Measurements from ENCODE around the gene PML. TPM values are rescaled to one million over a fixed set of nuclear protein-coding genes. Genes with fewer than 3 reads are reported as not detected.

Gene PML
- total and polyA plus RNA-seq, 12 donors: 17.9 to 50.1 (median 22.5) TPM

DNA sequence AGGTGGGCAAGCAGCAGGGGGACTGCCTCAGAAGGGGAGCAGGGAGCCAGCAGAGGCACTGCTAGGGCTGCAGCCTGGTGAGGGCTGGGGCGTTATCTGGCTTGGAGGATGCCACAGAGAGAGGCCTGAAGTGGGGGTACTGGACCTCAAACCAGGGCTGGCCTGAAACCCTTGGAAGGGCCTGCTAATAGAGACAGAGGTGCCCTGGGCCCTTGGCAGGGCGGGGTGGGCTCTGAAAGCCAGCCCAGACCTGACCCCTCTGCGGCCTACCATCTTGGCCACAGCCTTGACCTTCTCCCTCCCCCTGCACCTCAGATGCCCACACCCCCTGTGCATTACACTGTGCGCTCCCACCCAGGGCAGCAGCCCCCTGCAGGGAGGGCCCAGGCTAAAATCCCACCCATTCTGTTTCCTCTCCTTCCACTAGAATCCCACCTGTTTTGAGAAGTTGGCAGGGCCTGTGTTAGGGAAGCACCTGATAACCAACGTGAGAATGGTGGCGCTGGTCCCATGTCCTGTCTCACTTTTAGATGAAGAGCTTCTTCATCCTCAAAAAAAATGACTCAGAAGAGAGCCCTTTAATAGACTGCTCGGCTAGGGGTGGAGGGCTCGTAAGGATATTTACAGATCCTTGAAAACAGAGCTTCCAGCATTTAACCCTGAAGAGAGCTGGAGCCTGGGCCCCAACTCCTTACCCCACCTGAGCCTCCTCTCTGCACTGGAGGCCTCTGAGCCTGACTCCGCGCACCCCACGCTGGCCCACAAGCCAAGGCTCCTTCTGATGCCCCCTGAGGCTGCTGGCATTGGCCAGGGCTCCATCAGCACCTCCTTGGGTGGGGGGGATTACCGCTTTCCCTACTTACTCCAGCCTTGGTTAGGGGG lies 38.4 kb upstream of the PML start:
- H3K9me3 ChIP-seq: no peaks in the 10 kb centered on the region
- ATAC-seq (no peak), DNase-seq (no peak)
- intact Hi-C loops (cut with DNase I): no loop called here
- H3K4me3 ChIP-seq: no peak overlapping the region
- H3K27me3 ChIP-seq: no peaks in the 10 kb centered on the region
- H3K4me1 ChIP-seq: peaks cover 15 to 62% (median 41%) of the 10 kb centered on the region in 9 donors
- H3K27ac ChIP-seq: peak overlapping the region in 4 of 10 donors; percentile 17 to 31 (median 23)
- 87 to 90% methylated on average over 12 of the region's 12 CpGs for WGBS, 2 donors
- peaks cover 0 to 5% (median 0%) of the 10 kb centered on the region in 9 donors for H3K36me3 ChIP-seq
- TF ChIP-seq, protein P1, sequence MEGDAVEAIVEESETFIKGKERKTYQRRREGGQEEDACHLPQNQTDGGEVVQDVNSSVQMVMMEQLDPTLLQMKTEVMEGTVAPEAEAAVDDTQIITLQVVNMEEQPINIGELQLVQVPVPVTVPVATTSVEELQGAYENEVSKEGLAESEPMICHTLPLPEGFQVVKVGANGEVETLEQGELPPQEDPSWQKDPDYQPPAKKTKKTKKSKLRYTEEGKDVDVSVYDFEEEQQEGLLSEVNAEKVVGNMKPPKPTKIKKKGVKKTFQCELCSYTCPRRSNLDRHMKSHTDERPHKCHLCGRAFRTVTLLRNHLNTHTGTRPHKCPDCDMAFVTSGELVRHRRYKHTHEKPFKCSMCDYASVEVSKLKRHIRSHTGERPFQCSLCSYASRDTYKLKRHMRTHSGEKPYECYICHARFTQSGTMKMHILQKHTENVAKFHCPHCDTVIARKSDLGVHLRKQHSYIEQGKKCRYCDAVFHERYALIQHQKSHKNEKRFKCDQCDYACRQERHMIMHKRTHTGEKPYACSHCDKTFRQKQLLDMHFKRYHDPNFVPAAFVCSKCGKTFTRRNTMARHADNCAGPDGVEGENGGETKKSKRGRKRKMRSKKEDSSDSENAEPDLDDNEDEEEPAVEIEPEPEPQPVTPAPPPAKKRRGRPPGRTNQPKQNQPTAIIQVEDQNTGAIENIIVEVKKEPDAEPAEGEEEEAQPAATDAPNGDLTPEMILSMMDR (IDR thresholded peaks at IDR 0.05): no peak

DNA sequence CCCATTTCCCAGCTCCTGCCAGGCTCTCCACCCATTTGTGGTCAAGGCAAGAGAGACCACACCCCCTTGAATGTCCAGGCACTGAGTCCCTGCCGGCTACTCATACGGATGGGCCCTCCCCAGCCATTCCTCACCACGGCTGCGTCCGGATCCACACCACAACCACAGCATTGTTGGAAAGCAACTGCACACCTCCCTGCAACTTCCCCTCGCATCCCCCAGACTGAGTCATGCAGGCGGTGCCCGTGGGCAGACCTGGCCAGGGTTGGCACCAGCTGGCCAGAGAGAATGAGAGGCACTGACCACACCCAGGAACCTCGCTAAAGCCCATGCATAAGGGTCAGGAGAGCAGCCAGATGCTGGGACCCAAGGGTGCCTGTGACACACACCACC lies 37.8 kb upstream of the PML start:
- peaks cover 0 to 5% (median 0%) of the 10 kb centered on the region in 9 donors for H3K36me3 ChIP-seq
- no peaks in the 10 kb centered on the region for H3K9me3 ChIP-seq
- ATAC-seq (peak in 7 of 8 donors; percentile 22 to 68 (median 35)), DNase-seq (no peak)
- H3K27me3 ChIP-seq: no peaks in the 10 kb centered on the region
- H3K27ac ChIP-seq: peak overlapping the region in 4 of 10 donors; percentile 27 to 43 (median 34)
- no peak overlapping the region for H3K4me3 ChIP-seq
- H3K4me1 ChIP-seq: peaks cover 11 to 56% (median 36%) of the 10 kb centered on the region in 9 donors
- 53 to 74% methylated on average over 9 of the region's 9 CpGs for WGBS, 2 donors
- TF ChIP-seq, protein P1 (IDR thresholded peaks at IDR 0.05): no peak
- intact Hi-C loops (cut with DNase I): no loop called here

DNA sequence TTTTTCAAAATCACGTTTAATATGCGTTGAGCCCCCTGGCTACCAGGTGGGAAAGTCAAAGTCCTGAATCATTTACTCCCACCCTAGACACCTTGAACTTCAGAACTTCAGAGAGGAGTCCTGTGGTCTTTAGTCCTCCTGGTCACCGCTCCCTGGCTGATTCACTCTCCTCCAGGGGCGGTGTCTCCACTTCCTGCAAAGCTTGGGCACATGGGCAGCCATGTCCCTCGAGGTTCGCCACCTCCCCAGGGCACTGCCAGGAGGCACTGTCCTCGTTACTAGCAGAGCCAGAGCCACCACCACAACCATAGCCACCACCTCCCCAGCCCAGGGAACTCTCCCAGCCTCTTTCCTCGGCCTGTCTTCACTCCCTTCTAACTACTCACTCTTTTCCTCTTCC lies 37.2 kb upstream of the PML start:
- WGBS, 2 donors: 84 to 87% methylated on average over 8 of the region's 8 CpGs
- intact Hi-C loops (cut with DNase I): no loop called here
- Histone ChIP-seq H3K36me3 (peaks cover 0 to 2% (median 0%) of the 10 kb centered on the region in 9 donors), H3K9me3 (no peaks in the 10 kb centered on the region), H3K27ac (peak overlapping the region in 3 of 10 donors; percentile 27 to 43 (median 36)), H3K4me3 (no peak overlapping the region), H3K27me3 (no peaks in the 10 kb centered on the region), H3K4me1 (peaks cover 6 to 50% (median 31%) of the 10 kb centered on the region in 9 donors)
- ATAC-seq (no peak), DNase-seq (no peak)
- TF ChIP-seq, protein P1 (IDR thresholded peaks at IDR 0.05): no peak

DNA sequence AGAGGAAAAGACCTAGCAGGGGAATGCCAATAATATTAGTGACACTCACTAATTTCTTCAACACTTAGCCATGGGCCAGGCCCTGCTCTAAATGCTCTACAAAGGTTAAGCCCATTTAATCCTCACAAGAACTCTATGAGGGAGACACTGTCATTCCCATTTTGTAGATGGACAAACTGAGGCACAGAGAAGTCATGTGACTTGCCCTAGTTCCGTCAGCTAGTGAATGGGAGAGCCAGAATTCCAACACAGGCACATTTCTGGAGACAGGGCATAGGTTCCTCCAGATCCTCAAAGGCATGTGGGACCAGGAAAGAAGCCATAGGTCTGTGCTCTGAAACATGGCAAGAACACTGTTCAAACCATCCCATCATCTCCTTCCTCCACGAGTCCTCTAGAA lies 36.7 kb upstream of the PML start:
- intact Hi-C loops (cut with DNase I): no loop called here
- H3K27ac ChIP-seq: peak overlapping the region in 1 of 10 donors; percentile 27
- H3K4me3 ChIP-seq: no peak overlapping the region
- H3K36me3 ChIP-seq: no peaks in the 10 kb centered on the region
- no peaks in the 10 kb centered on the region for H3K9me3 ChIP-seq
- DNase-seq (no peak), ATAC-seq (no peak)
- peaks cover 5 to 45% (median 26%) of the 10 kb centered on the region in 9 donors for H3K4me1 ChIP-seq
- WGBS, 2 donors: 90 to 91% methylated on average over 2 of the region's 2 CpGs
- H3K27me3 ChIP-seq: no peaks in the 10 kb centered on the region
- TF ChIP-seq, protein P1 (IDR thresholded peaks at IDR 0.05): no peak
